ENCODE measurements around the gene PPP1R27.

GRCh38 chr17:81831563-81831956 lies 3.3 kb downstream of the PPP1R27 start:
- no peak for TF ChIP-seq YY1 (IDR thresholded peaks at IDR 0.05; ENCODE audit: insufficient read depth, insufficient read length)
- TF ChIP-seq SUZ12 (IDR thresholded peaks at IDR 0.05; ENCODE audit: extremely low read depth, insufficient read depth, insufficient read length), result no peak
- no peak for TF ChIP-seq ZNF274 (IDR thresholded peaks at IDR 0.05; ENCODE audit: low read depth, low read length)

Measured in NT2/D1 (cell line).